Activated naive CD4-positive, alpha-beta T cell treated with anti-CD3 and anti-CD28 coated beads, Interleukin-2, amount 50 U/mL, for 72 hours (primary cell): ENCODE data around the gene RRP1B. TPM values are rescaled to one million over a fixed set of nuclear protein-coding genes. Genes with fewer than 3 reads are reported as not detected.
A peak's percentile ranks its signal among the peaks of the same experiment; 100 is the strongest.
"Not testable (repeated sequence)": the region's sequence is repeated elsewhere in the genome, so short reads cannot be mapped to it uniquely, and the experiment has no call there.

ENCODE experiments used
- ATAC-seq, 2 donors: fragments of 150-1000 bp; cut with Tn5 transposase; 2 replicates each; pipeline ENCODE4 v1.10.0; 2021; ENCODE audit warnings: mild to moderate bottlenecking in 2 of 2, moderate library complexity in 2 of 2
- DNase-seq, 2 donors: peaks; one replicate each; pipeline ENCODE4 v3.0.0; 2021 to 2022; ENCODE audit warnings: low spot score in 2 of 2
- H3K27ac Mint-ChIP-seq, 2 donors: one replicate each; pipeline ENCODE4 v1.8.0; 2022; ENCODE audit warnings: mild to moderate bottlenecking in 2 of 2, mixed read lengths in 2 of 2
- H3K36me3 Mint-ChIP-seq, 2 donors: one replicate each; pipeline ENCODE4 v1.8.0; 2022; ENCODE audit warnings: mixed read lengths in 2 of 2
- H3K9me3 Mint-ChIP-seq, 2 donors: one replicate each; pipeline ENCODE4 v1.8.0; 2022; ENCODE audit warnings: mixed read lengths in 2 of 2
- total RNA-seq, 2 donors: library from RNA; stranded (reverse); gene quantifications; one replicate each; pipeline ENCODE4 v1.2.3, GENCODE V29; 2022

Gene RRP1B
- total RNA-seq, 2 donors from 2014 or later = 39.1 to 61.5 TPM

- H3K9me3 Mint-ChIP-seq = no peaks in the 10 kb centered on the region
- DNase-seq (no peak), ATAC-seq (no peak)
- H3K27ac Mint-ChIP-seq = peak overlapping the region in 1 of 2 donors; percentile 82
- peaks cover 3% of the 10 kb centered on the region in 2 donors for H3K36me3 Mint-ChIP-seq
Observed at GRCh38 chr21:43654806-43655489, 4.4 kb upstream of the RRP1B start.

- H3K27ac Mint-ChIP-seq = peak overlapping the region in 1 of 2 donors; percentile 31
- no peak for ATAC-seq
- no peaks in the 10 kb centered on the region for H3K9me3 Mint-ChIP-seq
- DNase-seq = no peak
- H3K36me3 Mint-ChIP-seq = peaks cover 24% of the 10 kb centered on the region in 2 donors
Observed at GRCh38 chr21:43657355-43658087, 1.8 kb upstream of the RRP1B start.

DNA sequence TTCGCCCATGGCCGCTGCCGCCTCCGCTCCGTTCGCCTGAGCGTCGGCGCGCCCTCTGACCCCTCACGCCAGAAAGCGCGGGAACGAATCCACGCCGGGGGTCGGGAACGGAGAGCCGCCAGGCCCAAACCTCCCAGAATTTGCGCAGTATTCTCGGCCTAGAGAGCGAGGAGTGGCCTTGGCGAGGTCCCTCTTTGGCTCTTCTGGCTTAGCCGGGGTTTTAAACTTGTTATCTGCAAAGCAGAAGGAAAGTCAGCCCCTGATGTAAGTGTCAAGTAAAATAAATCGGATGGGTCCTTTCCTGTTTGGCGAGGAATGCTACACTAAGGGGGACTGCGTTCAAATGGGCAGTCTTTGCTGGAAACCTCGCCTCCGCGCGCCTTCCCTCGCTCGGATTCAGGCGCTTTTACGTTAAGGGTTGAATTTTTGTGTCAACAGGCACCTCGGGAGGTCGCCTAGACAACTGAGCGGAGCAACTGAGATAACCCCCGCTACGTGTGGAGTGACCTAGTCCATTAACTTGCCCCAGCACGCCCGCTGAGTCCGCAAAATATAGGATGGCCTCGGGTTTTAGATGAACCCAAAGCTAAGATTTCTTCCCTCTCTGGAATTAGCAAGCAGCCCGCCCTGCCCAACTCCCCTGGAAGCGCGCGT, 1.1 kb upstream of the RRP1B start:
- Mint-ChIP-seq H3K27ac (no peak overlapping the region), H3K9me3 (no peaks in the 10 kb centered on the region), H3K36me3 (peaks cover 24% of the 10 kb centered on the region in 2 donors)
- ATAC-seq = no peak
- no peak for DNase-seq

DNA sequence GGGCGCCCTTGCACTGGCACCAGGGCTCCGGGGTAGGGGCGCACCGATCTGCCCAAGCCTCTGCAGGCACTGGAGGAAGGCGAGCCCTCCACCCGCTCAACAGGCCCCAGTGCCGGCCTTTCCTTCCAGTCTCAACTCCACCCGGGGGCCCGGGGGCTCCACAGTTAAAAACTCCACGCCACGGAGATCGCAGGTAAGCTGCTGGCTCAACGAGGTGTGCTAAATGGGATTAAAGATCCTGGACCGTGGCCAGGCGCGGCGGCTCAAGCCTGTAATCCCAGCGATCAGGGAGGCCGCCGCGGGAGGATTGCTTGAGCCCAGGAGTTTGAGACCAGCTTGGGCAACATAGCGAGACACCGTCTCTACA, 608 bp upstream of the RRP1B start:
- DNase-seq = no peak
- no peak for ATAC-seq
- Mint-ChIP-seq H3K9me3 (no peaks in the 10 kb centered on the region), H3K27ac (peak overlapping the region in 1 of 2 donors; percentile 97), H3K36me3 (peaks cover 24 to 26% of the 10 kb centered on the region in 2 donors)

DNA sequence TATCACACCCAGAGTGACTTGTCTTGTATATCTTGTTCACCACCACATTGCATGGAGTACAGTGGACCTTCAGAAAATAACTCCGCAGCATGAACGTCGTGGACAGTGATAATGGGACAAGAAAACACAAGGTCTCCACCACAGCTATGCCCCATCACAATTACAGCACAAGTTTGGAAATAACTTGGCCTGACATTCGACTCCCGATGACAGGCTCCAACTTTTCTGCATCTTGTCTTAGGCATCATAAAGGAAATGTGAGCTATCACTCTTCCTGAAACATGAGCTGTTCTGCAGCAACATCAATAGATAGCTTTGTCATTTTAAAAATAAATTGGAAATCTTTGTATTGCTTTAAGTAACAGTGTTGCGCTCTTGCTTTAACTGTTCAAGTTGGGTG, 2.9 kb downstream of the RRP1B start:
- H3K27ac Mint-ChIP-seq = no peak overlapping the region
- peaks cover 0 to 5% of the 10 kb centered on the region in 2 donors for H3K9me3 Mint-ChIP-seq

GRCh38 chr21:43663033-43663432, 3.7 kb downstream of the RRP1B start:
- Mint-ChIP-seq H3K36me3 (peaks cover 41 to 62% of the 10 kb centered on the region in 2 donors), H3K9me3 (peaks cover 0 to 5% of the 10 kb centered on the region in 2 donors), H3K27ac (peak overlapping the region in 1 of 2 donors; percentile 86)
- ATAC-seq = peak in 1 of 2 donors; percentile 11
- DNase-seq = no peak

More for the DNA sequence above, 2.9 kb downstream of the RRP1B start:
- DNase-seq = no peak
- H3K36me3 Mint-ChIP-seq = peaks cover 38 to 59% of the 10 kb centered on the region in 2 donors
- no peak for ATAC-seq

DNA sequence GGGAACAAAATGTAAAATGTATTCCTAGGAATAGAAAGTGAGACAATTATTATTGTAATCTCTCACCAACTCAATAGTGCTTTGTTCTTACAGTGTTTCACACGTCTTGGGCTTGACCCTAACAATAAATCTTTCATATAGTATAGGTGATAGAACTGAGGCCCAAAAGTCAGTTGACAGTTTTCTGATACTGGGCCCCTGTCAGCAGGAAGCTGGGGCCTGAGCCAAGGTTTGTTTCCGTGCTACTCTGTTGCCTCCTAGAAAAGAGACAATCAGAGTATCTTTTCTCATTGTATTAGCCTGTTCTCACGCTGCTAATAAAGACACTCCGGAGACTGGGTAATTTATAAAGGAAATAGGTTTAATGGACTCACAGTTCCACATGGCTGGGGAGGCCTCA, 5.0 kb downstream of the RRP1B start:
- peaks cover 0 to 5% of the 10 kb centered on the region in 2 donors for H3K9me3 Mint-ChIP-seq
- no peak for ATAC-seq
- peak overlapping the region in 1 of 2 donors; percentile 82 for H3K27ac Mint-ChIP-seq
- H3K36me3 Mint-ChIP-seq = peaks cover 41 to 62% of the 10 kb centered on the region in 2 donors
- no peak for DNase-seq

DNA sequence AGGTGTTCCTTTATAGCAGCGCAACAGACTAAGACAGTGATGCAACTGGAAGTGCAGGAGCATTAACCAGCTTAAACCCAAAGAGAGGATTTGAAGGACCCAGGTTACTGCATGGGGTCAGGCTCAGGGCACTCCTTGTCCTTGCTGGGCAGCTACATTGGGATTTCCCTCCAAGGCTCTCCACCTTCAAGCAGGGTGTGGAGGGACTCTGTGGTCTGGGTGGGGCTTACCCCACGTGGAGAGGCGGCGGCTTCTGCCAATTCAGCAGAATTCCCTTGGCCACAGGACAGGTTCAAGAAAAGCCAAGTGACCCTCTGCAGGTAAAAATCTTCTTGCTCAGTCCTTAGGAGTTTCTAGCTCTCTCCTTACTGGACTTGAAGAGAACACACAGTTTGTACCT, 6.5 kb downstream of the RRP1B start:
- H3K9me3 Mint-ChIP-seq = peaks cover 0 to 5% of the 10 kb centered on the region in 2 donors
- peak overlapping the region in 1 of 2 donors; percentile 82 for H3K27ac Mint-ChIP-seq
- H3K36me3 Mint-ChIP-seq = peaks cover 29 to 59% of the 10 kb centered on the region in 2 donors
- ATAC-seq (no peak), DNase-seq (no peak)

- ATAC-seq (peak; percentile 69 to 80), DNase-seq (no peak)
- Mint-ChIP-seq H3K27ac (peak overlapping the region; percentile 2 to 48), H3K9me3 (peaks cover 0 to 5% of the 10 kb centered on the region in 2 donors), H3K36me3 (peaks cover 17 to 53% of the 10 kb centered on the region in 2 donors)
Observed at GRCh38 chr21:43667191-43667904, 8.0 kb downstream of the RRP1B start.

DNA sequence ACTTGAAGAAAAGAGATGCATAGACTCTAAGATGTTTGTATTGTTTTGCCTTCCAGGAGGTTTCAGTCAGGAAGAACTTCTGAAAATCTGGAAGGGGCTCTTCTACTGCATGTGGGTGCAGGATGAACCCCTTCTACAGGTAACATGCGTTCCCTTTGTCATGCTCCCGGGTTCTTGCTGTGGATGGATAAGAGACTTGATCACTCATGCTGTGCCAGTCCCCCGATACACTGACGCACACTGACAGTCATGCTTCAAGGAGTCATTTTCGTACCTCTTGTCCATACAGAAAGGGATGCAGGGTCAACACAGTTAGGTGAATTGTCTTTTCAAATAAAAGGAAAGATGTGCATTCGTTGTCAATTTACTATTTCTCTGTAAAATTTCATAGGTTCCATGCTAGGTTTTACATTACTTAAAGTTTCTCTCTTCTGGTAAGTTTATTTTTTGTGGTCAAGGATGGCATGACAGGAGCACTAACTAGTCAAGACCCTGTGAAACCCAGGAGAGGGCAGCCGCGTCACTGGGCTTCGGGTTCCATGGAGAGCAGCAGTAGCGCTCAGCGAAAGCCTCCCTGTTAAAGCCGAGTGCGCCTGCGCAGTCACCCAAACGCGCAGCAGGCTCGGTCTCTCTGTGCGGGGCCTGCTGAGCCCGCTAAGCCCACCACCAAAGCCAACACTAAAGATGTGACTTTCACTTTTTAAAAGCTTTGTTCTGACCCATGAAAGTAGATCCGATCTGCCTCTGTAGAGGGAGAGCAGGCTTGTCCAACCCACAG, 10.7 kb downstream of the RRP1B start:
- H3K36me3 Mint-ChIP-seq = peaks cover 21 to 45% of the 10 kb centered on the region in 2 donors
- ATAC-seq (no peak), DNase-seq (no peak)
- peaks cover 0 to 5% of the 10 kb centered on the region in 2 donors for H3K9me3 Mint-ChIP-seq
- peak overlapping the region in 1 of 2 donors; percentile 93 for H3K27ac Mint-ChIP-seq

GRCh38 chr21:43675871-43676270, 16.5 kb downstream of the RRP1B start:
- no peak for ATAC-seq
- no peaks in the 10 kb centered on the region for H3K9me3 Mint-ChIP-seq
- DNase-seq = no peak
- H3K27ac Mint-ChIP-seq = peak overlapping the region in 1 of 2 donors; percentile 72
- H3K36me3 Mint-ChIP-seq = peaks cover 21 to 31% of the 10 kb centered on the region in 2 donors

GRCh38 chr21:43676391-43676790, 17.0 kb downstream of the RRP1B start:
- Mint-ChIP-seq H3K27ac (no peak overlapping the region), H3K36me3 (peaks cover 21 to 31% of the 10 kb centered on the region in 2 donors), H3K9me3 (no peaks in the 10 kb centered on the region)
- ATAC-seq = no peak
- no peak for DNase-seq

DNA sequence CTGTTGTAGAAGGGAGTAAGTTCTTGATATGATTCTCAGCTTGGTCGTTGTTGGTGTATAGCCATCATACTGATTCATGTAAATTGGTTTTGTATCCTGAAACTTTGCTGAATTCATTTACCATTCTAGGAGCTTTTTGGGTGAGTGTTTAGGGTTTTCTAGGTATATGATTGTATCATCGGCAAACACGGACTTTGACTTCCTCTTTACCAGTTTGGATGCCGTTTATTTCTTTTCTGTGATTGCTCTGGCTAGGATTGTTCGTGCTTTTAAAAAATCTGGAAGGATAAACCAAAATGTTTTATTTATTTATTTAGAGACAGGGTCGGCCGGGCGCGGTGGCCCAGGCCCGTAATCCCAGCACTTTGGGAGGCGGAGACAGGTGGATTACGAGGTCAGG, 20.6 kb downstream of the RRP1B start:
- DNase-seq (no peak), ATAC-seq (no peak)
- Mint-ChIP-seq H3K27ac (peak overlapping the region in 1 of 2 donors; percentile 12), H3K36me3 (peaks cover 14 to 32% of the 10 kb centered on the region in 2 donors), H3K9me3 (no peaks in the 10 kb centered on the region)

- not testable (repeated sequence) for DNase-seq, H3K27ac Mint-ChIP-seq, ATAC-seq, H3K9me3 Mint-ChIP-seq
- H3K36me3 Mint-ChIP-seq = peaks cover 15 to 34% of the 10 kb centered on the region in 2 donors
Observed at GRCh38 chr21:43680421-43680820, 21.1 kb downstream of the RRP1B start.

DNA sequence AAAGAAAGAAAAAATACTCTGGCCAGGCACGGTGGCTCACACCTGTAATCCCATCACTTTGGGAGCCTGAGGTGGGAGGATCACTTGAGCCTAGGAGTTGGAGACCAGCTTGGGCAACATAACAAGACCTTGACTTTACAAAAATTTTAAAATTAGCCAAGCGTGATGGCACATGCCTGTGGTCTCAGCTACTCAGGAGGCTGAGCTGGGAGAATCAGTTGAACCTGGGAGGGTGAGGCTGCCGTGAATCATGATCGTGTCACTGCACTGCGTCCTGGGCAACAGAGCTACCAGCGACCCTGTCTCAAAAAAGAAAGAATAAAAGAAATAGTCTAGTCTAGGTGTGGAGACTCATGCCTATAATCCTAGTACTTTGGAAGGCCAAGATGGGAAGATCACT, 22.3 kb downstream of the RRP1B start:
- ATAC-seq (no peak), DNase-seq (no peak)
- H3K9me3 Mint-ChIP-seq = no peaks in the 10 kb centered on the region
- H3K36me3 Mint-ChIP-seq = peaks cover 16 to 24% of the 10 kb centered on the region in 2 donors
- peak overlapping the region; percentile 19 to 59 for H3K27ac Mint-ChIP-seq

GRCh38 chr21:43684424-43684823, 25.1 kb downstream of the RRP1B start:
- H3K9me3 Mint-ChIP-seq = no peaks in the 10 kb centered on the region
- ATAC-seq (no peak), DNase-seq (no peak)
- peak overlapping the region in 1 of 2 donors; percentile 93 for H3K27ac Mint-ChIP-seq
- peaks cover 21 to 24% of the 10 kb centered on the region in 2 donors for H3K36me3 Mint-ChIP-seq
